HG02973 (cell line): ENCODE results near the gene ADCY3.

ENCODE experiments used
- ATAC-seq: cut with Tn5 transposase; IDR thresholded peaks from one replicate; pipeline ENCODE4 v1.9.1; 2021; ENCODE audit warnings: moderate library complexity; ENCODE audit not compliant: unreplicated experiment

ADCY3 gene

DNA sequence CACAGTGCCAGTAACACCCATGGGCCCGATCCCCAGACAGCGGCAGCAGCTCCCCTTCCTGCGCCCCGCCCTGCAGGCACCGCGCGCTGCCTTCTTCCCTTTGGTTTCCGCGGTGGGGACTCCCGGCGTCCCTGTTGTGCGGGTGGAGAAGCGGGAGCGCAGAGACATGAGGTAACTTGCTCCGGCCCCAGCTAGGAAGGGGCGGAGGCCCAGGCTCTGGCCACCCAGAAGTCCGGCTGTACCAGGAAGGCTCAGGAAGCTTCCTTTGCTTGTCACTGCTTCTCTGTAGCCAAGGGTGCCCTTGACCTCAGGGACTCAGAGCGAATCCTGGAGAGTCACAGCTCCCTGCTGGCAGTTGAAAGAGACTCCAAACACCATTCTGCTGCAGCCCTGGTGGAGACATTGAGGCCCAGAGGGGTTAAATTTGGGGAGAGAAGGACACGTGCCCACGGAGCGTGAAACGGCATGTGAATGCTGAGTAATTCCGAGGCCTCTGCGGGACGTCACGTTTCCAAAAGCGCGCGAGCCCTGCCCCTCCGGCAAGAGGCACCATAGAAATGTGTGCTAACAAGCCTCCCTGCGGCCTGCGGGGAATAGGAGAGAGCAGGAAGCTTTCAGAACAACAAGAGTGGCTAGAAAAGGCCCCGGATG is 6.7 kb upstream of the ADCY3 start:
- ATAC-seq: no peak

DNA sequence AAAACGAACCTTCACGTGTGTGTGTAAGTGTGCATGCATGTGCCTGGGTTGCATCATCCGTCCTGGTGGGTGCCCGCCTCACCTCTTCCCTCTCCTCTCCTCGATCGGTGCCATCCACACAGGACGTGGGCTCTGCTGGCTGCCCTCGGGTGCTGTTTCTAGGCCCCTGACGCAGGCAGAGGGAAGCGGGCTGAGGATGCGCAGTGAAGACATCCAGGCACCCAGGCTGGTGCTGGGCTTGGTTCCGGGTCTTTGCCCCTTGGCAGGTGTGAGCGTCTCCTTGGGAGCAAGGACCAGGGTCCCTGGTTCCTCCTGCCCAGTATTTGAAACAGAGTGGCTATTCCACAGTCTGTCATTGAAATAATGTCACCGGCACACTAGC is 6.2 kb upstream of the ADCY3 start:
- no peak for ATAC-seq

DNA sequence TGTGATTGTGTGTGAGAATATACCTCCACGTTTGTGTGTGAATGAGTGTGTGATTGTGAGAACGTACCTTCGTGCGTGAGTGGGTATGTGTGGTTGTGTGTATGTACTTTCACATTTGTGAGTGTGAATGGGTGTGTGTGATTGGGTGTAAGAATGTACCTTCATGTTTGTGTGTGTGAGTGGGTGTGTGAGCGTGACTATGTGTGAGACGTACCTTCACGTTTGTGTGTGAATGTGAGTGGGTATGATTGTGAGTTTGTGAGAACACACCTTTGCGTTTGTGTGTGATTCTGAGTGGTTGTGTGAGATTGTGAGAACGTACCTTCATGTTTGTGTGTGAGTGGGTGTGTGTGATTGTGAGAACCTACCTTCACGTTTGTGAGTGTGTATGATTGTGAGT is 5.8 kb upstream of the ADCY3 start:
- no peak for ATAC-seq

DNA sequence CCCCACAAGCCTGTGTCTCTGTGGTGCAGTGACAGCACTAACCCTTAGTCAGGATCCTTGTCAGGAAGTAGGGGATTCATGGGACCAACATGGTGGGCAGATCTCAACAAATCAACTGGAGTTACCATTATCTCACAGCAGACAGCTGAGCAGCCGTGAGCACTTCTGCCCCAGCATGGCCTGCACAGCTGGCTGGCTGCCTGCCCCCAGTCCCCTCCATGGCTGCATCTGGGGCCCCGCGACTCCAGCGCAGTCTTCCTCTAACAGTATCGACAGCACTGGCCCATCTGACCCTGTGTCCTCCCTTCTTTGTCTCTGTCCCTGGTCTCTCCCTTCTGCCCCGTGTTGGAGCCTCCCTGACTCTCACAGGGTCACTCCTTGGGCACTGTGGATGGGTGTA is 4.7 kb upstream of the ADCY3 start:
- no peak for ATAC-seq

- ATAC-seq: no peak
Measured at GRCh38 chr2:24924266-24924665, 4.2 kb upstream of the ADCY3 start.

DNA sequence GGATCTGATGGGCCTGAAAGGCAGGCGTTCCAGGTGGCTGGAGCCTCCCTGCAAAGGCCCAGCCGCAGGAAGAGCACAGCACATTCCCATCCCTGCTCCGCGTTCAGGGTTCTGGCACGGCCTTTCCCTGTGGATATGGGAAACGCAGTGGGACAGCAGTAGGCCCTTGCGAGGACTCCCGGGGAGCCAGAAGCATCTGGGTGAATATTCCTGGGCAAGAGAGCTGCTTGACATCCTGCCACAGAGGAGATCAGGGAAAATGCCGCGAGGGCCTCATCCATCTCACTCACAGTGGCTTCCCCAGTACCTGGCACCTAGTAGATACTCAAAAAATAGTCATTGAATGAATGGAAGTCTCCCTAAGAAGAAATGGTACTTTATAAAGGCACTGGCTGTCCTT is 3.1 kb upstream of the ADCY3 start:
- ATAC-seq: no peak

GRCh38 chr2:24922556-24922955 is 2.5 kb upstream of the ADCY3 start:
- ATAC-seq: no peak

GRCh38 chr2:24920809-24921441 is 888 bp upstream of the ADCY3 start:
- ATAC-seq: no peak

GRCh38 chr2:24919506-24920097 is 435 bp downstream of the ADCY3 start:
- ATAC-seq: peak; percentile 24

- ATAC-seq: no peak
Measured at GRCh38 chr2:24919037-24919505, 966 bp downstream of the ADCY3 start.

DNA sequence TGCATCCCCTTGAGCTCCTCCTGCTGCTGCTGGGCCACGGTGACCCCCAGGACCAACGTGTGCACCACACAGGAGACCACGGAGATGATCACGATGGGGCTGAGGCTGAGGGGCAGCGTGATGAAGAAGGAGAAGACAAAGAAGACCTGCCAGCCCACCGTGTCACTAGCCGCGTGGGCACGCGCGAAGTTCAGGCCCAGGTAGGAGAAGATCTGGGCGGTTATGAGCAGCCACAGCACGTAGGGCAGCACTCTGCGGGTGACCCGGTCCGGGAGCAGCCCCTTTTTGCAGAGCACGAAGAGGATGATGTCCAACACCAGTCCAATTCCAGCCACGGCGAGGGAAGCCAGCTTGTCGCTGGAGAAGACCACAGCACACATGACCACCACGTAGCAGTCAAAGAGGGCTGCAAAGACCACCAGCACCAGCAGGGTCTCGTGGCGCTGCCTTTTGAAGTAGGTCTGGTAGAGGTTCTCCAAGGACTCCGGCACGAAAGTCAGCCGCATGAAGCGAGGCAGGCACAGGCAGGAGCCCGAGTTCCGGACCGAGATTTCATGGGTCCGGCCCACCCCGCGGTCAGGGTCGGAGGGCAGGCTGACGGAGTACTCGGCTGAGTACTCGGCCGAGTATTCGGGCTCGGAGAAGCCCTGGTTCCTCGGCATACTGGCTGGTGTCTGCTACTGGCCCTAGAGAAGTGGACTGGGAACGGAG is 1.6 kb downstream of the ADCY3 start:
- ATAC-seq: no peak

GRCh38 chr2:24917731-24918325 is 2.2 kb downstream of the ADCY3 start:
- no peak for ATAC-seq

DNA sequence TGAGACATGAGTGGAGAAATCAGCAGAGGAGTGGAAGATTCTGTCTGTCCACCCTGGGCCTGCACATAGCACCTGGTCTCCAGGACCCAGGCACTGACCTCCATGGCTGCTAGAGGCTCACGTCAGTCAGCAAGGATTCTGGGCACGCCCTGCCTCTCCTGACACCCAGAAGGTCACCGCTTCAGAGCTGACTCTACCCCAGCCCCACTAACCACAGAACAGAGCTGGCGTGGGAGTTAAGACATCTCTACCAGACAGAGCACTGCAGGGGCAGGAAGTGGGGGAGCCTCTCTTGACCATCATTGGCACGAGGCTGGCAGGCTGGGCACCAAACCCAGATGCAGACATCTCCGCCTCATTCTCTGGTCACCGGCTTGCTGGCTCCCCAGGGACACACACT is 3.0 kb downstream of the ADCY3 start:
- ATAC-seq: peak; percentile 34

GRCh38 chr2:24915796-24916195 is 4.2 kb downstream of the ADCY3 start:
- no peak for ATAC-seq

- ATAC-seq: no peak
Measured at GRCh38 chr2:24915175-24915574, 4.9 kb downstream of the ADCY3 start.

DNA sequence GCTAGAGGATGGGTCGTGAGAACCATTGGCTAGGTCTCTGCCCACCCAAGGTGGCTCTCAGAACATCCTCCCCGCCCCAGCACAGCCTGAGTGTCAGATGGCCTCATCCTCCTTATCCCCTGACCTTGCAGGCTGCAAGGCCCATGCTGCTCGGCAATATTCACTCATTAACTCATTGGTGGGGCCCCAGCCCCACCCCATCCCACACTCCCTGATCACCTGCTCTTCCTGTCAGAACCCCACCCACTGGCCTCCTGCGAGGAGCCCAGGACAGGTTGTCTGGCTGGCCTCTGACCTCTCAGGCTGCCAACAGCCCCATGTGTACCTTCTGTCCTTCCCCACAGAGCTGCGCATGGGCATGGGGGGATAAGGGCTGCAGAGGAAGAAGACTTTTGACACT is 5.3 kb downstream of the ADCY3 start:
- ATAC-seq: no peak

GRCh38 chr2:24913911-24914310 is 6.1 kb downstream of the ADCY3 start:
- ATAC-seq: no peak

- no peak for ATAC-seq
Measured at GRCh38 chr2:24912986-24913385, 7.1 kb downstream of the ADCY3 start.

- no peak for ATAC-seq
Measured at GRCh38 chr2:24912523-24912922, 7.5 kb downstream of the ADCY3 start.

- no peak for ATAC-seq
Measured at GRCh38 chr2:24910245-24910644, 9.8 kb downstream of the ADCY3 start.

DNA sequence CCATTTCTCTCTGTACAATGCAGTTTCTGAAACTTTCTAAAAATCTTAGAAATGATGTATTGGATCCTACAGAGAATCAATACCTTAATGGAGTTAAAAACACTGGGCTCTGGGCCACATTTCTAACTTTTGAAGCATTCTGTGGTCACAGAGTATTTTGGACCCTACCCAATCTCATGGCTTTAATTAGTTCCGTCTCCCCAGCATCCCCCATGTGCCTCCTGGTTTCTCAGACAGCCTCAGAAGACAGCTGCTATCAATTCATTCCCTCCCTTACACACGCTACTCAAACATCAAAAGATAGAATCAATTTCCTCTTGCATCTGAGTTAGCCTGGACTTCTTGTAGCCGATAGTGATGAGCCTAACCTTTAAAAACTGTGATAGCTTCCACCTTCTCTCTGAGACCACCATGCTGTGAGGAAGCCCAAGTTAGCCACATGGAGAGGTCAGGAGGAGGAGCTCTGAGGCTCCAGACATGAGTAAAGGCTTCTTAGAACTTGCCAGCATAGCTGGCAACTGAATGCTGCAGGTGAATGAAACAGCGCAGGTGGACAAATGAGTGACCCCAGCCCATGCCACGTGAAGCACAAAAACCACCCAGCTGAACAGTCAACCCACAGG is 10.4 kb downstream of the ADCY3 start:
- ATAC-seq: no peak
